ENCODE data around the gene DPM2.

Gene DPM2

GRCh38 chr9:127953768-127954505 lies 16.3 kb upstream of the DPM2 start:
- no peak for DNase-seq

- no peak for DNase-seq
Observed at GRCh38 chr9:127953154-127953553, 15.5 kb upstream of the DPM2 start.

GRCh38 chr9:127950513-127951289 lies 13.0 kb upstream of the DPM2 start:
- no peak for DNase-seq

- DNase-seq = no peak
Observed at GRCh38 chr9:127949827-127950512, 12.3 kb upstream of the DPM2 start.

GRCh38 chr9:127947841-127948710 lies 10.4 kb upstream of the DPM2 start:
- no peak for DNase-seq

- no peak for DNase-seq
Observed at GRCh38 chr9:127946728-127947127, 9.1 kb upstream of the DPM2 start.

- no peak for DNase-seq
Observed at GRCh38 chr9:127945942-127946341, 8.3 kb upstream of the DPM2 start.

GRCh38 chr9:127945338-127945737 lies 7.7 kb upstream of the DPM2 start:
- no peak for DNase-seq

- DNase-seq = no peak
Observed at GRCh38 chr9:127944586-127945218, 7.0 kb upstream of the DPM2 start.

- peak; percentile 67 for DNase-seq
Observed at GRCh38 chr9:127943731-127944144, 6.1 kb upstream of the DPM2 start.

- DNase-seq = no peak
Observed at GRCh38 chr9:127943011-127943662, 5.5 kb upstream of the DPM2 start.

GRCh38 chr9:127942216-127943010 lies 4.8 kb upstream of the DPM2 start:
- DNase-seq = no peak

DNA sequence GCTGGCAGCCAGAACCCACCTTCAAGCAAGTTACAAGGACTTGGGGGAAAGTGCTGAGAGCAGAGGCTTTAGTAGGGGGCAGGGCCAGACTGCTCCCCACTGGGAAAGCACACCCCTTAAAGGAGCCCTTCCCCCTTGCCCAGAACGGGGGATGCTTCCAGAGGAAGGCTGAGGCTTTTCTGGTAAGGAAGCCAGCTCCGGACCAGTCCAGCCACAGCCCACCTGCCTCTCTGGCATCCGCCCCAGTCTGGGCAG lies 4.2 kb upstream of the DPM2 start:
- DNase-seq = no peak

- no peak for DNase-seq
Observed at GRCh38 chr9:127941062-127941960, 3.7 kb upstream of the DPM2 start.

DNA sequence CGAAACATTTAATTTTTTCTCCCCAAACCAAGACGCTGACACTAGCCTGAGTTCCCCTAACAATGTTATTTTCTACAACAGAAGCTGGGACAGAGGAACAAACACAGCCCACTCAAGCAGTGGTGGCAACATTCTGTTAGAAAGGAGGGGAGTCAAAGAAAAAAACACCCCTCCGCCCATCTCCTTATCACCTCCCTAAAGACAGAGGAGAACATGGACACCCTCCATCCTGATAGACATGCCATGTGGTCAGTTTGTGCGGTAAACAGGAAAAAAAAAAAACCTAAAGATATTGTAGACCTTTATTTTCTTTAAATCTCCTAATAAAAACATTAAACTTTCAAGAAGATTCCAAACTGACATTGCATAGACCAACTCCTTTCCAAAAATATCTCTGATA lies 2.9 kb upstream of the DPM2 start:
- no peak for DNase-seq

GRCh38 chr9:127938298-127938690 lies 640 bp upstream of the DPM2 start:
- no peak for DNase-seq

DNA sequence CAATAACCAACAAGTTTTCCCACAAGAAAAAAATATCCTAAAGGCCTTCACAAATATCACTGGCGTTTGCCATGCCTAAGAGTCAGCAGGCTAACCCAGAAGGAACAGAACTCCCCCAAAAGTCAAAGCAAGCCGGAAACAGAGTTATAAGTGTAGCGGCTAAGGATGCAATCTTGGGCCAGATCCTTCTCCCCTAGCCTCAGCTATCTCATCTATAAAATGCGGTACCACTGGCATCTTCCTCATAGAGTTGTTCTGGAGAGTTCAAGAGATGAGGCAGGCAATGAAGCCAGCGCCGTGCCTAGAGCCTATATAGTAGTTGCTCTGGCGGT lies 632 bp downstream of the DPM2 start:
- DNase-seq = no peak

GRCh38 chr9:127936347-127936852 lies 1.3 kb downstream of the DPM2 start:
- no peak for DNase-seq

DNA sequence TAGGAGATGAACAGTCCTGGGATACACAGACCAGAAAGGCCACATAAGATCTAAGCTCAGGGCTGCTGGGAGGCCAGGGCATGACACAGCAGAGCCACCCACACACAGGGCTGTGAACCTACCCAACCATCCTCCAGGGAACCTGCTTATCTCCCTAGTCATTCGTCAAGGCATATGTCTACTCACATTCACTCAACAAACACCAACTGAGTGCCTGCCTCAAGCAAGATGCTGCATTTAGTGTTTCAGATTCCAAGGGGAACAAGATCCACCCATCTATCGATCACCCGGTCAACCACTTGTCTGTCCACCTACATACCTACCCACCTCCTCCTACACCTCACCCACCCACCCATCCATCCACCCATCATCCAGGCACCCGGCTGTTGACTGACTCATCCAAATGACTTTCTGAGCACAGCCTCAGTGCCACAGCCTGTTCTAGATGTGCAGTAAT lies 1.9 kb downstream of the DPM2 start:
- no peak for DNase-seq

DNA sequence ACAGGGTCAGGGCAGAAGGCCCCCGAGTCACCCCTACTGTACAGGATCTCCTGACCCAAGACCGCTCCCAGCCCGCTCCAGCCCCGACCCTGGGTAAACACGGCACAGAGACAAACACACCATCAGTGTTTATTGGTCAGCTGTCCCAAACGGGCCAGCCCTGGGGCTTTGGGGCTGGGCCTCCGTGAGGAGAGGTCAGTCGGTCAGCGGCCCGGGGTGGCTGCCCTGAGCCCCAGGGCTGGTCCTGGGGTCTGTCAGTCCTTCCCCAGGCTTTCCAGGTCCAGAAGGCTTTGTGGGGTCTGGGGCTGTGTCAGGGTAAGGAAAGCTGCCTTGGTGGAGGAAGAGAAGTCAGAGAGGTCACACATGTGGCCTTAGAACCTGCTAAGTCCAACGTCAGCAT lies 2.7 kb downstream of the DPM2 start:
- DNase-seq = no peak

Measured in NCI-H226 (cell line).